Progenitor cell of endocrine pancreas (in vitro differentiated cells): ENCODE data around the gene DNM1L. TPM values are rescaled to one million over a fixed set of nuclear protein-coding genes. Genes with fewer than 3 reads are reported as not detected.
"Not testable (repeated sequence)": the region's sequence is repeated elsewhere in the genome, so short reads cannot be mapped to it uniquely, and the experiment has no call there.

Experiments used
- DNase-seq: peaks from one replicate; pipeline ENCODE4 v3.0.0; 2021; ENCODE audit warnings: low spot score; ENCODE audit not compliant: unreplicated experiment
- H3K27ac Mint-ChIP-seq: 2 replicates; pipeline ENCODE4 v1.8.0; 2021; ENCODE audit warnings: mild to moderate bottlenecking, moderate library complexity, mixed read lengths
- H3K27me3 Mint-ChIP-seq: 2 replicates; pipeline ENCODE4 v1.8.0; 2021; ENCODE audit warnings: mixed read lengths
- H3K36me3 Mint-ChIP-seq: 2 replicates; pipeline ENCODE4 v1.8.0; 2022; ENCODE audit warnings: mixed read lengths; ENCODE audit not compliant: insufficient read depth
- H3K4me1 Mint-ChIP-seq: 2 replicates; pipeline ENCODE4 v1.8.0; 2021; ENCODE audit warnings: low read depth, mixed read lengths
- H3K4me3 Mint-ChIP-seq: 2 replicates; pipeline ENCODE4 v1.8.0; 2021; ENCODE audit warnings: low read depth, mild to moderate bottlenecking, moderate library complexity, mixed read lengths
- H3K9me3 Mint-ChIP-seq: 2 replicates; pipeline ENCODE4 v1.8.0; 2021; ENCODE audit warnings: low read depth, mixed read lengths
- total RNA-seq: library from RNA; stranded (reverse); gene quantifications from 2 replicates; pipeline ENCODE4 v1.2.1, GENCODE V29; 2021
- TF ChIP-seq, protein P1 (sequence below): fragments of 200-600 bp; sonication (generic); IDR thresholded peaks from one replicate; pipeline ENCODE4 v1.5.0; 2021; ENCODE audit warnings: antibody characterized with exemption, mild to moderate bottlenecking; ENCODE audit not compliant: unreplicated experiment

DNM1L gene
- total RNA-seq, 1 donor from 2014 or later, result 150 TPM

DNA sequence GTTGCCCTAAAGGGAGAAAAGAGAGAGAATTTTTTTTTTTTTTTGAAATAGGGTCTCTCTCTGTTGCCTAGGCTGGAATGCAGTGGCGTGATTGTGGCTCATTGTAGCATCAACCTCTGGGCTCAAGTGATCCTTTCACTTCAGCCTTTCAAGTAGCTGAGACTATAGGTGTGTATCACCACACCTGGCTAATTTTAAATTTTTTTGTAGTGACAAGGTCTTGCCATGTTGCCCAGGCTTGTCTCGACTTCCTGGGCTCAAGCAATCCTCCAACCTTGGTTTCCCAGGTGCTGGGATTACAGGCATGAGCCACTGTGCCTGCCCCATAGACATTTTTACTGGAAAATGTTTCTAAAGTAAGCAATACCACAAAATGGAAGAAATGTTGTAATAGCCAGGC, 39.8 kb downstream of the DNM1L start:
- no peaks in the 10 kb centered on the region for H3K4me1 Mint-ChIP-seq
- TF ChIP-seq, protein P1, sequence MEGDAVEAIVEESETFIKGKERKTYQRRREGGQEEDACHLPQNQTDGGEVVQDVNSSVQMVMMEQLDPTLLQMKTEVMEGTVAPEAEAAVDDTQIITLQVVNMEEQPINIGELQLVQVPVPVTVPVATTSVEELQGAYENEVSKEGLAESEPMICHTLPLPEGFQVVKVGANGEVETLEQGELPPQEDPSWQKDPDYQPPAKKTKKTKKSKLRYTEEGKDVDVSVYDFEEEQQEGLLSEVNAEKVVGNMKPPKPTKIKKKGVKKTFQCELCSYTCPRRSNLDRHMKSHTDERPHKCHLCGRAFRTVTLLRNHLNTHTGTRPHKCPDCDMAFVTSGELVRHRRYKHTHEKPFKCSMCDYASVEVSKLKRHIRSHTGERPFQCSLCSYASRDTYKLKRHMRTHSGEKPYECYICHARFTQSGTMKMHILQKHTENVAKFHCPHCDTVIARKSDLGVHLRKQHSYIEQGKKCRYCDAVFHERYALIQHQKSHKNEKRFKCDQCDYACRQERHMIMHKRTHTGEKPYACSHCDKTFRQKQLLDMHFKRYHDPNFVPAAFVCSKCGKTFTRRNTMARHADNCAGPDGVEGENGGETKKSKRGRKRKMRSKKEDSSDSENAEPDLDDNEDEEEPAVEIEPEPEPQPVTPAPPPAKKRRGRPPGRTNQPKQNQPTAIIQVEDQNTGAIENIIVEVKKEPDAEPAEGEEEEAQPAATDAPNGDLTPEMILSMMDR, result no peak
- peaks cover 23% of the 10 kb centered on the region for H3K36me3 Mint-ChIP-seq
- no peak overlapping the region for H3K4me3 Mint-ChIP-seq
- no peak overlapping the region for H3K27ac Mint-ChIP-seq
- no peaks in the 10 kb centered on the region for H3K9me3 Mint-ChIP-seq
- DNase-seq, result no peak
- no peaks in the 10 kb centered on the region for H3K27me3 Mint-ChIP-seq

DNA sequence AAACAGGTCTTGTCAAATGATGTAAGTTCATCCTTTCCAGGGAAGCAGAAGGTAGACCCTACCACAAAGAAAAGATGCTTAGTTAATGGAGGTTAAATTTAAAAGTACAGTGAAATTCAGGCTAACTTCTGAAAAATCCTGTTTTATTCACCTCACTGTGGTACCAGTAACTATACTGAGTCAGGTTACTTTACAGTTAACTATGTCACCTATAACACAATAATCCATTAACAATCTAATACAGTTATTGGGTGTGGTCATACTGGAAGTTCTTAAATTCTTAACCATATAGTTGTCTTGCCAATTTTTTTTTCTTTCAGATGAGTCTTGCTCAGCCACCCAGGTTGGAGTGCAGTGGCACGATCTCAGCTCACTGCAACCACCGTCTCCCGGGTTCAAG, 46.2 kb downstream of the DNM1L start:
- H3K9me3 Mint-ChIP-seq, H3K27ac Mint-ChIP-seq, DNase-seq, H3K4me3 Mint-ChIP-seq, H3K4me1 Mint-ChIP-seq, H3K27me3 Mint-ChIP-seq: not testable (repeated sequence)
- H3K36me3 Mint-ChIP-seq, result peaks cover 33% of the 10 kb centered on the region

DNA sequence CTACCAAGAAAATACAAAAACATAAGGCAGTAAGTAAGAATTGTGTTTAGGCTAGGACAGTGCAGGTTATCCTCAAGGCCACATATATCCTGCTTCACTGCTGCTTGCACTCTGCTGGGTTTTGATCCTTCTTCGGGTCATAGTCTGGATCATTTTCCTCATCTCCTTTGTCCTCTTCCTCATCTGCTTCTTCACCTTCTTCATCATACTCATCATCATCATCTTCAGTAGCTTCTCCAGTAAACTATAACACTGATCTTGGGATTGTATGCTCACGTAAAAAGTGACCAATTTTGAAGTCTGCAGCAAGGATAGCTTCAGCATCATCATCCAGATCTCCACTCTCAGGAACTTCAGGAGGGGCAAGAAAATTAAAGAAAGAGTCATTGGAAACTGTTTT, 47.2 kb downstream of the DNM1L start:
- TF ChIP-seq, protein P1, result no peak
- Mint-ChIP-seq H3K36me3 (peaks cover 33% of the 10 kb centered on the region), H3K4me3 (no peak overlapping the region), H3K27me3 (no peaks in the 10 kb centered on the region), H3K27ac (no peak overlapping the region), H3K9me3 (no peaks in the 10 kb centered on the region), H3K4me1 (no peaks in the 10 kb centered on the region)
- no peak for DNase-seq

DNA sequence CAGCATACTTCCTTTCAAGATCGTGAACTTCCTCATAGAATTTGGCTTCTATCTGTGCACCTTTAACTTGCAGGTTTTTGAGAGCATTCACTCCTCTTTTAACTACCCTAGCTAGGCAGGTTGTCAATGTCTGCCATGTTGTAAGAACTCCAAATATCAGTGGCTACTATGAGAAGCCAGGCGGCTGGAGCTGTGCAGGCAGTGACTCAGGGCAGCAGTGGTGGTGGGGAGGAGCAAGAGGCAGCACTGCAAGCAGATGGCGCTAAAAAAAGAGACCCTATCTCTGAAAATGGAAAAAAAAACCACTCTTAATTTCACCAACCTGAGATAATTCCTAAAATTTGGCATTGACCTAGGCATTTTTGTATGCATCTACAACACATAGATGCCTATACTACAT, 48.1 kb downstream of the DNM1L start:
- Mint-ChIP-seq H3K4me1 (no peaks in the 10 kb centered on the region), H3K4me3 (no peak overlapping the region), H3K27me3 (no peaks in the 10 kb centered on the region), H3K36me3 (peaks cover 35% of the 10 kb centered on the region), H3K27ac (peak overlapping the region; percentile 12), H3K9me3 (no peaks in the 10 kb centered on the region)
- no peak for DNase-seq
- TF ChIP-seq, protein P1, result no peak

DNA sequence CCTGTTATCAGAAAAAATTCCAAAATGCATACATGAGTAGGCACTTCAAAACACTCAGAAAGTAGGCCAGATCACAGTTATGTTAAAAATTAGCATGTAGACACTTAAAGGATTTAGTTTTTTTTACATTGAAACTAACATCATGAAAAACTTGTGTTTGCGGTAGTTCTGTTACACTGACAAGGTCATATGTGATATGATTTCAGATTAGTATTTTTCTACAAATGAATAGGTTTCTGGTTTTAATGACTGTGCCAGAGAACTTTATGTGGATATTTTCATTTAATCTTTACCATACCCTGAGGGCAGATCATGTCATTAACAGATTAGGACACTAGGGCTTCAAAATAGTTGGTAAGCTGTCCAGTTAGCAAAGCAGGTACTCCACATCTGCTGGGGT, 55.9 kb downstream of the DNM1L start:
- TF ChIP-seq, protein P1, result no peak
- DNase-seq, result no peak
- H3K27me3 Mint-ChIP-seq, result no peaks in the 10 kb centered on the region
- H3K27ac Mint-ChIP-seq, result no peak overlapping the region
- no peak overlapping the region for H3K4me3 Mint-ChIP-seq
- H3K9me3 Mint-ChIP-seq, result no peaks in the 10 kb centered on the region
- H3K36me3 Mint-ChIP-seq, result peaks cover 22% of the 10 kb centered on the region
- H3K4me1 Mint-ChIP-seq, result peaks cover 3% of the 10 kb centered on the region

DNA sequence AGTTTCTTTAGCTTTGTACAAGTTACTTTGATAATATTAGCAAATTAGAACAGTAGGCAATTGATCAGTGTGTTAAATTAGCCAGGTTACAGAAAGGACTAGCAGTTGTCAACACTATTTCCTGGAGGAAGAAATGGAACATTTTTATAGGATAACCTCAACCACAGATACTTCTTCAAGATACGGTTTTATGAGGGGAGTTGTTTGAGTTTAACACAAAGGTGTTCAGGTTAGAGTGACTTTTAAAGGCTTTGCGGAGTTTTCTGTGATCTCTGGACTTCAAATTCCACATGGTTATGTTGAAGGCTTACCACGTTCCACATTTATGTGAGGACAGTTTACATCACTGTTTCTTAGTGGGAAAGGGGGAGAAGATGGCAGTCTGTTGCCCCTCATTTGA, 57.3 kb downstream of the DNM1L start:
- peaks cover 3% of the 10 kb centered on the region for H3K4me1 Mint-ChIP-seq
- H3K27ac Mint-ChIP-seq, result peak overlapping the region; percentile 55
- peaks cover 23% of the 10 kb centered on the region for H3K36me3 Mint-ChIP-seq
- no peak for DNase-seq
- TF ChIP-seq, protein P1, result no peak
- H3K4me3 Mint-ChIP-seq, result no peak overlapping the region
- no peaks in the 10 kb centered on the region for H3K9me3 Mint-ChIP-seq
- no peaks in the 10 kb centered on the region for H3K27me3 Mint-ChIP-seq
